ENCODE measurements around the gene LGI2.

DNA sequence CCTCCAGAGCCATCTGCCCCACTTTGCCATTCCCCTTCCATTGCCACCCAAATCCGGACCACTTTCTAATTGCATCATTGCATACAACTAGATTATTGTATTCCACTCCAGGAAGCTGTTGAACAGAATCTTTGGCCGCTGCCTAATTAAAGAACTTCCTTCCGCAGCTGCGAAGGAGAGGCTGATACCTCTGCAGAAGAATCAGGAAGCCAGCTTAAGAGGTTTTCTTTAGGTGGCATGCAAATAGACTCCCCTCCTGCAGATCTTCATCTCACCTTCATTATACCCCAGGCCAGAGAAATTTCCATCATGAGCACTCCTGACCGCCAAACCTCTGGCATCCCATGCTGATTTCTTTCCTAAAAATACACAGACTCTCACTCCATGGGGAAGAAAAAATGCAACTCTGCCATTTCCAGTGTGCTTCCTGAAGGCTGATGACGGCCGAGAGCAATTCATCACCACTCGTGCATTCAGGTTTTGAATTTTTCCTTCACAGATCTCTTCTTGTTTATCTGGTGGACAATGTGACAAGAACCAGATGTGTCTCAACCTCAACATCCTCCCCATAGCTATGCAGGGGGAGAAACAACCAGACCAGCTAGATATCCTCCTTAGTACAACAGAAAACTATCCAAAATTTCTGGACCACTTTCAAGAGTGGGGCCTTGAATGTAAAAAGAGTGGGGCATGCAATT, 31.2 kb downstream of the LGI2 start:
- TF ChIP-seq POLR2A (IDR thresholded peaks at IDR 0.05; ENCODE audit: low read length) (no peak), GATA1 (IDR thresholded peaks at IDR 0.05; ENCODE audit: low read depth, low read length) (no peak)

Measured in erythroblast (primary cell).